Liver (tissue), 9 donors: ENCODE measurements around the gene SF3B3. TPM values are rescaled to one million over a fixed set of nuclear protein-coding genes. Genes with fewer than 3 reads are reported as not detected.

Source experiments
- DNase-seq: peaks from one replicate; pipeline ENCODE4 v3.0.0-alpha.2; 2017; ENCODE audit warnings: low spot score
- H3K27ac ChIP-seq, 2 donors: one replicate each; pipeline ENCODE4 v1.7.0; 2013; ENCODE audit warnings: inconsistent platforms in 2 of 2, low read length in 2 of 2, control low read depth in 1 of 2, low read depth in 1 of 2, mild to moderate bottlenecking in 1 of 2
- H3K27me3 ChIP-seq, 4 donors: one replicate each; pipeline versions ENCODE4 v1.6.1 to v1.7.0; 2013; ENCODE audit warnings: low read length in 3 of 4, inconsistent platforms in 1 of 4, mild to moderate bottlenecking in 1 of 4, moderate library complexity in 1 of 4; ENCODE audit not compliant: control insufficient read depth in 4 of 4, insufficient read depth in 4 of 4
- H3K36me3 ChIP-seq, 4 donors: one replicate each; pipeline versions ENCODE4 v1.6.1 to v1.7.0; 2013; ENCODE audit warnings: low read length in 3 of 4, mild to moderate bottlenecking in 3 of 4, low read depth in 1 of 4, moderate library complexity in 1 of 4; ENCODE audit not compliant: control insufficient read depth in 4 of 4, insufficient read depth in 3 of 4
- H3K4me1 ChIP-seq, 4 donors: one replicate each; pipeline versions ENCODE4 v1.6.1 to v1.7.0; 2013; ENCODE audit warnings: low read length in 3 of 4, mild to moderate bottlenecking in 3 of 4, moderate library complexity in 1 of 4; ENCODE audit not compliant: control insufficient read depth in 4 of 4, insufficient read depth in 4 of 4
- H3K4me3 ChIP-seq, 3 donors: one replicate each; pipeline versions ENCODE4 v1.6.1 to v1.7.0; 2013; ENCODE audit warnings: low read length in 3 of 3, control low read depth in 1 of 3, low read depth in 1 of 3, mild to moderate bottlenecking in 1 of 3
- H3K9ac ChIP-seq, 2 donors: one replicate each; pipeline ENCODE4 v1.7.0; 2013; ENCODE audit warnings: low read length in 2 of 2, mild to moderate bottlenecking in 2 of 2, moderate library complexity in 2 of 2, control low read depth in 1 of 2, low read depth in 1 of 2
- H3K9me3 ChIP-seq, 4 donors: one replicate each; pipeline versions ENCODE4 v1.6.1 to v1.7.0; 2013; ENCODE audit warnings: low read length in 3 of 4; ENCODE audit not compliant: control insufficient read depth in 4 of 4
- ATF3 ChIP-seq: IDR thresholded peaks from 2 replicates; pipeline ENCODE4 v1.6.1; 2016; ENCODE audit warnings: antibody characterized with exemption
- CTCF ChIP-seq: fragments of 150-350 bp; IDR thresholded peaks from 2 replicates; pipeline ENCODE4 v1.5.1; 2017; ENCODE audit warnings: improper control_type of control experiment, low read depth, low read length; ENCODE audit not compliant: missing input control
- FOXA1 ChIP-seq: IDR thresholded peaks from 2 replicates; pipeline ENCODE4 v1.6.1; 2016; ENCODE audit warnings: antibody characterized with exemption
- FOXA2 ChIP-seq: IDR thresholded peaks from 2 replicates; pipeline ENCODE4 v1.6.1; 2016; ENCODE audit warnings: antibody characterized with exemption
- GABPA ChIP-seq, 2 donors: IDR thresholded peaks in 1 of 2; conservative IDR thresholded peaks in 1 of 2; 2 replicates each; pipeline ENCODE4 v1.6.1; 2016; ENCODE audit warnings: antibody characterized with exemption in 2 of 2, mild to moderate bottlenecking in 1 of 2, moderate library complexity in 1 of 2
- HNF4A ChIP-seq, 2 donors: conservative IDR thresholded peaks; 2 replicates each; pipeline ENCODE4 v1.6.1; 2016; ENCODE audit warnings: antibody characterized with exemption in 2 of 2, mild to moderate bottlenecking in 2 of 2
- HNF4G ChIP-seq: IDR thresholded peaks from 2 replicates; pipeline ENCODE4 v1.6.1; 2016; ENCODE audit warnings: antibody characterized with exemption
- JUND ChIP-seq, 2 donors: IDR thresholded peaks; 2 replicates each; pipeline ENCODE4 v1.6.1; 2016; ENCODE audit warnings: antibody characterized with exemption in 2 of 2
- MAX ChIP-seq: IDR thresholded peaks from 2 replicates; pipeline ENCODE4 v1.6.1; 2016; ENCODE audit warnings: antibody characterized with exemption
- NR2F2 ChIP-seq: IDR thresholded peaks from 2 replicates; pipeline ENCODE4 v1.6.1; 2016; ENCODE audit warnings: antibody characterized with exemption
- RAD21 ChIP-seq, 2 donors: IDR thresholded peaks; 2 replicates each; pipeline ENCODE4 v1.6.1; 2016; ENCODE audit warnings: antibody characterized with exemption in 2 of 2, mild to moderate bottlenecking in 2 of 2
- RXRA ChIP-seq, 2 donors: IDR thresholded peaks; 2 replicates each; pipeline ENCODE4 v1.6.1; 2017 to 2018; ENCODE audit warnings: antibody characterized with exemption in 2 of 2, mild to moderate bottlenecking in 1 of 2
- SP1 ChIP-seq: IDR thresholded peaks from 2 replicates; pipeline ENCODE4 v1.6.1; 2018; ENCODE audit warnings: antibody characterized with exemption, mild to moderate bottlenecking
- TAF1 ChIP-seq: conservative IDR thresholded peaks from 2 replicates; pipeline ENCODE4 v1.6.1; 2016; ENCODE audit warnings: antibody characterized with exemption, mild to moderate bottlenecking
- ZBTB33 ChIP-seq: IDR thresholded peaks from 2 replicates; pipeline ENCODE4 v1.6.1; 2016; ENCODE audit warnings: antibody characterized with exemption
- WGBS: extraction: QIAGEN DNeasy Blood & Tissue Kit; methylation state at CpG from one replicate; pipeline ENCODE4 v1.1.7; 2013; 5-methylcytosine and 5-hydroxymethylcytosine counted together
- polyA plus RNA-seq, 2 donors: library from polyadenylated mRNA; stranded (reverse) in 1 of 2; unstranded in 1 of 2; fragments of 200-250 nt in 1 of 2; fragments of >200 nt in 1 of 2; fragmentation: Nextera tagmentation in 1 of 2; extraction: Ambion mirVana in 1 of 2; gene quantifications; one replicate each; pipeline versions ENCODE4 v1.2.1 to v1.2.3, GENCODE V29; 2013 to 2015
- total RNA-seq, 2 donors: library from RNA; depleted of rRNA; stranded (reverse); fragments of >200 nt; gene quantifications; one replicate each; pipeline ENCODE4 v1.2.3, GENCODE V29; 2014
- donor health status: healthy.
- donor health status: healthy.
- donor health status: healthy.
- donor health status: healthy.
- donor health status: healthy.

SF3B3 gene
- total and polyA plus RNA-seq, 4 donors, result 38.9 to 77.8 (median 53.2) TPM

GRCh38 chr16:70494202-70494770 lies 29.3 kb upstream of the SF3B3 start:
- no peak for TF ChIP-seq FOXA1
- no peak for TF ChIP-seq HNF4A (conservative IDR thresholded peaks at IDR 0.05)
- no peak for TF ChIP-seq SP1
- DNase-seq, result no peak
- 80% methylated on average over 5 of the region's 5 CpGs for WGBS
- Histone ChIP-seq H3K27ac (no peak overlapping the region), H3K27me3 (no peaks in the 10 kb centered on the region), H3K4me3 (no peak overlapping the region), H3K36me3 (peaks cover 10 to 70% (median 52%) of the 10 kb centered on the region in 4 donors), H3K4me1 (no peaks in the 10 kb centered on the region), H3K9me3 (no peaks in the 10 kb centered on the region), H3K9ac (no peak overlapping the region)

GRCh38 chr16:70494777-70495176 lies 28.8 kb upstream of the SF3B3 start:
- no peak overlapping the region for H3K4me3 ChIP-seq
- TF ChIP-seq RXRA (IDR thresholded peaks at IDR 0.05) (no peak), RAD21 (IDR thresholded peaks at IDR 0.05) (no peak), MAX (no peak), ZBTB33 (no peak), JUND (IDR thresholded peaks at IDR 0.05) (no peak), GABPA (IDR thresholded peaks at IDR 0.05 in 1 of 2, conservative IDR thresholded peaks at IDR 0.05 in 1 of 2) (no peak), HNF4A (conservative IDR thresholded peaks at IDR 0.05) (no peak), FOXA2 (no peak), FOXA1 (no peak), ATF3 (no peak), HNF4G (no peak), TAF1 (no peak), CTCF (no peak), NR2F2 (no peak), SP1 (no peak)
- H3K27me3 ChIP-seq, result no peaks in the 10 kb centered on the region
- H3K4me1 ChIP-seq, result no peaks in the 10 kb centered on the region
- no peaks in the 10 kb centered on the region for H3K9me3 ChIP-seq
- peaks cover 11 to 69% (median 51%) of the 10 kb centered on the region in 4 donors for H3K36me3 ChIP-seq
- no peak overlapping the region for H3K9ac ChIP-seq
- no peak overlapping the region for H3K27ac ChIP-seq
- WGBS, result 96% methylated on average over 2 of the region's 2 CpGs
- DNase-seq, result no peak
